Panc1 (cell line): ENCODE measurements around the gene GSX2. TPM values are rescaled to one million over a fixed set of nuclear protein-coding genes. Genes with fewer than 3 reads are reported as not detected.
"Not testable (repeated sequence)": the region's sequence is repeated elsewhere in the genome, so short reads cannot be mapped to it uniquely, and the experiment has no call there.

Experiments used
- ATAC-seq: fragments of 200-7000 bp; cut with Tn5 transposase; 2 replicates; pipeline ENCODE4 v1.9.1; 2020; ENCODE audit warnings: mild to moderate bottlenecking, moderate library complexity
- BruUV-seq: library from RNA; stranded (reverse); fragments of 400-500 nt; replicated peaks from 2 replicates; lab custom pipeline; 2021; lab: Mats Ljungman, UMichigan
- CTCF ChIA-PET: fragments of 300-600 bp; sonication (Branson Sonifier 250); formaldehyde crosslinking; loops from one replicate; lab custom pipeline; 2022; ENCODE audit warnings: antibody characterized with exemption; lab: Charles Lee
- POLR2A ChIA-PET: fragments of 300-600 bp; sonication (Branson Sonifier 250); formaldehyde crosslinking; loops from one replicate; lab custom pipeline; 2022; ENCODE audit warnings: antibody characterized with exemption; lab: Charles Lee
- DNase-seq: peaks from one replicate; pipeline ENCODE4 v3.0.0-alpha.2; 2010; ENCODE audit warnings: low read depth, low spot score
- H3K27ac ChIP-seq: 2 replicates; pipeline ENCODE4 v1.5.1; 2011; ENCODE audit warnings: mild to moderate bottlenecking, low read length, inconsistent platforms
- H3K27me3 ChIP-seq: fragments of 200-500 bp; sonication (Bioruptor generic); 2 replicates; pipeline ENCODE4 v1.6.0; 2014; ENCODE audit warnings: low read length, inconsistent platforms; ENCODE audit not compliant: control insufficient read depth, insufficient read depth
- H3K36me3 ChIP-seq: fragments of 200-500 bp; sonication (Bioruptor generic); 2 replicates; pipeline ENCODE4 v1.5.1; 2014; ENCODE audit warnings: inconsistent platforms, mild to moderate bottlenecking, low read length, moderate library complexity; ENCODE audit not compliant: control insufficient read depth, insufficient read depth
- H3K4me1 ChIP-seq: 2 replicates; pipeline ENCODE4 v1.5.1; 2011; ENCODE audit warnings: inconsistent platforms, mild to moderate bottlenecking, low read length, moderate library complexity; ENCODE audit not compliant: control insufficient read depth, insufficient read depth
- H3K4me3 ChIP-seq, 2 experiments: 2 replicates each; pipeline ENCODE4 v1.5.1; 2011 to 2012; ENCODE audit warnings: low read depth in 2 of 2, low read length in 2 of 2, mild to moderate bottlenecking in 2 of 2, inconsistent platforms in 1 of 2, moderate library complexity in 1 of 2
- H3K9me3 ChIP-seq: fragments of 200-500 bp; sonication (Bioruptor generic); 2 replicates; pipeline ENCODE4 v1.5.1; 2014; ENCODE audit warnings: low read depth, mild to moderate bottlenecking, inconsistent platforms, low read length, moderate library complexity; ENCODE audit not compliant: control insufficient read depth, insufficient read depth
- CTCF ChIP-seq: fragments of 450-650 bp; IDR thresholded peaks from 2 replicates; pipeline ENCODE4 v1.5.1; 2017; ENCODE audit warnings: mild to moderate bottlenecking
- POLR2AphosphoS5 ChIP-seq: IDR thresholded peaks from 2 replicates; pipeline ENCODE4 v1.6.1; 2012; ENCODE audit warnings: mild to moderate bottlenecking, low read depth, low read length, moderate library complexity
- REST ChIP-seq, 2 experiments: IDR thresholded peaks; 2 replicates each; pipeline ENCODE4 v1.6.1; 2011 to 2012; ENCODE audit warnings: low read depth in 2 of 2, control low read depth in 1 of 2, low read length in 1 of 2, mild to moderate bottlenecking in 1 of 2, moderate library complexity in 1 of 2; ENCODE audit not compliant: insufficient read depth in 1 of 2
- SIN3A ChIP-seq: IDR thresholded peaks from 2 replicates; pipeline ENCODE4 v1.6.1; 2012; ENCODE audit warnings: low read depth, mild to moderate bottlenecking, low read length, moderate library complexity, borderline replicate concordance; ENCODE audit not compliant: insufficient read depth
- TCF7L2 ChIP-seq: IDR thresholded peaks from 2 replicates; pipeline ENCODE4 v1.6.1; 2011; ENCODE audit warnings: mild to moderate bottlenecking, low read depth, low read length, inconsistent platforms
- in situ Hi-C: cut with HindIII; loops from 2 replicates; pipeline ENCODE4 v1.10.0; 2016; ENCODE audit warnings: low sequenced_read_pairs, low pct_unique_long_range_greater_than_20kb
- intact Hi-C: fragments of 100-400 bp; cut with micrococcal nuclease; formaldehyde crosslinking; loops from one replicate; pipeline ENCODE4 v1.10.0; 2022; ENCODE audit not compliant: unreplicated experiment
- total RNA-seq: library from RNA; stranded (reverse); gene quantifications from one replicate; pipeline ENCODE4 v1.2.1, GENCODE V29; 2021; ENCODE audit not compliant: unreplicated experiment

Gene GSX2
- total RNA-seq, 1 experiment from 2014 or later, result not detected

- H3K27ac ChIP-seq, H3K4me1 ChIP-seq, intact Hi-C loops, H3K4me3 ChIP-seq, ATAC-seq, H3K9me3 ChIP-seq, BruUV-seq, H3K27me3 ChIP-seq, CTCF ChIA-PET, DNase-seq, POLR2A ChIA-PET, H3K36me3 ChIP-seq, in situ Hi-C loops: not testable (repeated sequence)
Observed at GRCh38 chr4:54116246-54116645, 16.3 kb downstream of the GSX2 start.

GRCh38 chr4:54118850-54119589 is 19.1 kb downstream of the GSX2 start:
- DNase-seq (no peak), ATAC-seq (no peak)
- Histone ChIP-seq H3K9me3 (no peaks in the 10 kb centered on the region), H3K27me3 (no peaks in the 10 kb centered on the region), H3K4me1 (no peaks in the 10 kb centered on the region), H3K36me3 (no peaks in the 10 kb centered on the region), H3K4me3 (no peak overlapping the region), H3K27ac (no peak overlapping the region)
- in situ Hi-C loops, result no loop called here
- ChIA-PET CTCF (no interaction called here), POLR2A (interaction anchor here (0.6 kb wide), 1 partner anchor 112 kb away, joined by 4 read pairs; no protein-coding TSS in a partner anchor)
- intact Hi-C loops, result no loop called here
- no peak for TF ChIP-seq TCF7L2
- no peak for TF ChIP-seq POLR2AphosphoS5
- BruUV-seq, result no TSS peak

GRCh38 chr4:54120518-54120917 is 20.6 kb downstream of the GSX2 start:
- POLR2A ChIA-PET, result no interaction called here
- Histone ChIP-seq H3K4me1 (no peaks in the 10 kb centered on the region), H3K4me3 (no peak overlapping the region), H3K27me3 (no peaks in the 10 kb centered on the region), H3K36me3 (no peaks in the 10 kb centered on the region), H3K9me3 (no peaks in the 10 kb centered on the region), H3K27ac (no peak overlapping the region)
- intact Hi-C loops, result no loop called here
- CTCF ChIA-PET, result no interaction called here
- no peak for TF ChIP-seq REST (IDR thresholded peaks at IDR 0.05; ENCODE audit: insufficient read depth in 1 of 2, low read depth in 2 of 2, low read length in 1 of 2)
- TF ChIP-seq POLR2AphosphoS5, result no peak
- TF ChIP-seq CTCF, result no peak
- TF ChIP-seq SIN3A, result no peak
- no peak for TF ChIP-seq TCF7L2
- no peak for ATAC-seq
- in situ Hi-C loops, result no loop called here
- BruUV-seq, result no TSS peak
- DNase-seq, result no peak
